ENCODE results near the gene PNPLA3. TPM values are rescaled to one million over a fixed set of nuclear protein-coding genes. Genes with fewer than 3 reads are reported as not detected.

Gene PNPLA3
- total and polyA plus RNA-seq, 2 donors from 2014 or later = 0.54 to 1.2 TPM

- H3K36me3 ChIP-seq (ENCODE audit: control insufficient read depth in 2 of 3, insufficient read depth in 3 of 3, low read length in 3 of 3) = peaks cover 0 to 43% (median 22%) of the 10 kb centered on the region in 3 donors
- intact Hi-C loops (cut with DNase I) = loop anchor here (10.0 kb wide), 1 partner anchor 88 kb away; no protein-coding TSS in a partner anchor
- H3K27ac ChIP-seq (ENCODE audit: low read depth in 2 of 2, low read length in 2 of 2) = no peak overlapping the region
- no peaks in the 10 kb centered on the region for H3K27me3 ChIP-seq (ENCODE audit: control insufficient read depth, insufficient read depth, low read length)
- H3K9ac ChIP-seq (ENCODE audit: low read length in 3 of 3) = no peak overlapping the region
- FAIRE-seq (no peak), DNase-seq (peak in 3 of 5 donors; percentile 13 to 42 (median 37))
- H3K4me3 ChIP-seq (ENCODE audit: low read length in 3 of 3) = no peak overlapping the region
- no peaks in the 10 kb centered on the region for H3K4me1 ChIP-seq (ENCODE audit: control insufficient read depth in 2 of 3, insufficient read depth in 2 of 3, low read depth in 1 of 3, low read length in 3 of 3)
- no peaks in the 10 kb centered on the region for H3K9me3 ChIP-seq (ENCODE audit: control insufficient read depth in 2 of 3, insufficient read depth in 1 of 3, low read length in 3 of 3)
- no peak for TF ChIP-seq CTCF (IDR thresholded peaks at IDR 0.05; ENCODE audit: borderline replicate concordance, extremely low read depth, insufficient read depth)
Observed at GRCh38 chr22:43996981-43997265, 73.3 kb downstream of the PNPLA3 start.

Other genes starting within 250 kb of the PNPLA3 start
- gene EFCAB6, start 111.5 kb upstream of the PNPLA3 start, total RNA-seq = 11.8 TPM
- 1.5 TPM for gene EFCAB6, start 111.5 kb upstream of the PNPLA3 start, polyA plus RNA-seq (ENCODE audit: insufficient read depth, low read depth, low replicate concordance)
- gene SULT4A1, start 61.3 kb upstream of the PNPLA3 start, total RNA-seq = 0.57 TPM
- gene SULT4A1, start 61.3 kb upstream of the PNPLA3 start, polyA plus RNA-seq (ENCODE audit: insufficient read depth, low read depth, low replicate concordance) = 0.52 TPM
- gene PNPLA5, start 31.8 kb upstream of the PNPLA3 start, total RNA-seq = not detected
- not detected for gene PNPLA5, start 31.8 kb upstream of the PNPLA3 start, polyA plus RNA-seq (ENCODE audit: insufficient read depth, low read depth, low replicate concordance)
- 34.9 TPM for gene SAMM50, start 31.6 kb downstream of the PNPLA3 start, total RNA-seq
- 57.0 TPM for gene SAMM50, start 31.6 kb downstream of the PNPLA3 start, polyA plus RNA-seq (ENCODE audit: insufficient read depth, low read depth, low replicate concordance)
- gene PARVB, start 100.5 kb downstream of the PNPLA3 start, total RNA-seq = 32.9 TPM
- 51.1 TPM for gene PARVB, start 100.5 kb downstream of the PNPLA3 start, polyA plus RNA-seq (ENCODE audit: insufficient read depth, low read depth, low replicate concordance)

Data from kidney (tissue), 14 donors.